Effector memory CD8-positive, alpha-beta T cell (primary cell): ENCODE measurements around the gene SLC15A2.
"Not testable (repeated sequence)": the region's sequence is repeated elsewhere in the genome, so short reads cannot be mapped to it uniquely, and the experiment has no call there.

Experiments used
- ATAC-seq: fragments of 150-1000 bp; cut with Tn5 transposase; replicated peaks from 2 replicates; pipeline ENCODE4 v1.10.0; 2021; ENCODE audit warnings: mild to moderate bottlenecking, moderate library complexity
- DNase-seq, 3 experiments: peaks; one replicate each; pipeline ENCODE4 v3.0.0; 2021
- H3K27ac Mint-ChIP-seq, 2 donors: one replicate each; pipeline ENCODE4 v1.8.0; 2022; ENCODE audit warnings: mild to moderate bottlenecking in 2 of 2, mixed read lengths in 2 of 2, moderate library complexity in 2 of 2
- H3K27me3 Mint-ChIP-seq, 2 donors: one replicate each; pipeline ENCODE4 v1.8.0; 2022; ENCODE audit warnings: mixed read lengths in 2 of 2
- H3K36me3 Mint-ChIP-seq: one replicate; pipeline ENCODE4 v1.8.0; 2022; ENCODE audit warnings: mild to moderate bottlenecking, moderate library complexity, mixed read lengths; ENCODE audit not compliant: insufficient read depth
- H3K4me1 Mint-ChIP-seq, 2 donors: one replicate each; pipeline ENCODE4 v1.8.0; 2022; ENCODE audit warnings: low read depth in 2 of 2, mixed read lengths in 2 of 2
- H3K4me3 Mint-ChIP-seq, 2 donors: one replicate each; pipeline ENCODE4 v1.8.0; 2022; ENCODE audit warnings: mild to moderate bottlenecking in 2 of 2, mixed read lengths in 2 of 2, moderate library complexity in 2 of 2
- H3K9me3 Mint-ChIP-seq, 2 donors: one replicate each; pipeline ENCODE4 v1.8.0; 2022; ENCODE audit warnings: mixed read lengths in 2 of 2
- total RNA-seq, 9 experiments: gene quantifications; one replicate each; lab custom pipeline; 2026; lab: John Stamatoyannopoulos, UW

SLC15A2 gene
- total RNA-seq, result 0.52 to 7.0 (median 1.5) reads per million in 9 experiments

- Mint-ChIP-seq H3K36me3 (no peaks in the 10 kb centered on the region), H3K9me3 (no peaks in the 10 kb centered on the region), H3K4me3 (no peak within 1 kb of the TSS), H3K27me3 (no peaks in the 10 kb centered on the region), H3K4me1 (no peaks in the 10 kb centered on the region), H3K27ac (peak within 1 kb of the TSS in 1 of 2 donors; percentile 75)
- no peak for ATAC-seq
- DNase-seq, result no peak
These were observed at the start of gene SLC15A2 for GRCh38 chr3:121894301-121894990. TSS of gene SLC15A2 (plus strand) at chr3:121894401. CDS start at chr3:121894477, 76 bp downstream.

GRCh38 chr3:121844892-121845291 is 49.3 kb upstream of the SLC15A2 start:
- DNase-seq (no peak), ATAC-seq (no peak)
- Mint-ChIP-seq H3K4me3 (no peak overlapping the region), H3K4me1 (no peaks in the 10 kb centered on the region), H3K36me3 (peaks cover 3% of the 10 kb centered on the region), H3K27me3 (no peaks in the 10 kb centered on the region), H3K9me3 (no peaks in the 10 kb centered on the region), H3K27ac (no peak overlapping the region)

- no peaks in the 10 kb centered on the region for H3K36me3 Mint-ChIP-seq
- H3K27me3 Mint-ChIP-seq, result no peaks in the 10 kb centered on the region
- no peaks in the 10 kb centered on the region for H3K9me3 Mint-ChIP-seq
- ATAC-seq, result no peak
- no peak overlapping the region for H3K4me3 Mint-ChIP-seq
- DNase-seq, result no peak
- H3K27ac Mint-ChIP-seq, result peak overlapping the region in 1 of 2 donors; percentile 68
- no peaks in the 10 kb centered on the region for H3K4me1 Mint-ChIP-seq
These were observed 41.9 kb upstream of the SLC15A2 start for GRCh38 chr3:121852256-121852655.

GRCh38 chr3:121855555-121855954 is 38.6 kb upstream of the SLC15A2 start:
- no peaks in the 10 kb centered on the region for H3K27me3 Mint-ChIP-seq
- no peak overlapping the region for H3K4me3 Mint-ChIP-seq
- no peak overlapping the region for H3K27ac Mint-ChIP-seq
- no peaks in the 10 kb centered on the region for H3K36me3 Mint-ChIP-seq
- ATAC-seq (no peak), DNase-seq (no peak)
- no peaks in the 10 kb centered on the region for H3K4me1 Mint-ChIP-seq
- no peaks in the 10 kb centered on the region for H3K9me3 Mint-ChIP-seq

GRCh38 chr3:121857778-121858177 is 36.4 kb upstream of the SLC15A2 start:
- not testable (repeated sequence) for H3K27ac Mint-ChIP-seq, ATAC-seq, H3K4me3 Mint-ChIP-seq, H3K4me1 Mint-ChIP-seq, H3K9me3 Mint-ChIP-seq, H3K36me3 Mint-ChIP-seq, H3K27me3 Mint-ChIP-seq, DNase-seq

GRCh38 chr3:121863247-121863646 is 31.0 kb upstream of the SLC15A2 start:
- not testable (repeated sequence) for H3K4me1 Mint-ChIP-seq, DNase-seq, ATAC-seq, H3K36me3 Mint-ChIP-seq, H3K4me3 Mint-ChIP-seq, H3K9me3 Mint-ChIP-seq, H3K27me3 Mint-ChIP-seq, H3K27ac Mint-ChIP-seq

GRCh38 chr3:121863801-121864200 is 30.4 kb upstream of the SLC15A2 start:
- no peaks in the 10 kb centered on the region for H3K27me3 Mint-ChIP-seq
- no peak overlapping the region for H3K4me3 Mint-ChIP-seq
- ATAC-seq, result no peak
- no peaks in the 10 kb centered on the region for H3K4me1 Mint-ChIP-seq
- H3K36me3 Mint-ChIP-seq, result no peaks in the 10 kb centered on the region
- no peak for DNase-seq
- no peaks in the 10 kb centered on the region for H3K9me3 Mint-ChIP-seq
- H3K27ac Mint-ChIP-seq, result no peak overlapping the region

GRCh38 chr3:121869736-121870135 is 24.5 kb upstream of the SLC15A2 start:
- no peak overlapping the region for H3K4me3 Mint-ChIP-seq
- H3K27me3 Mint-ChIP-seq, result no peaks in the 10 kb centered on the region
- H3K36me3 Mint-ChIP-seq, result no peaks in the 10 kb centered on the region
- DNase-seq (no peak), ATAC-seq (no peak)
- no peaks in the 10 kb centered on the region for H3K4me1 Mint-ChIP-seq
- H3K9me3 Mint-ChIP-seq, result no peaks in the 10 kb centered on the region
- H3K27ac Mint-ChIP-seq, result no peak overlapping the region

GRCh38 chr3:121870717-121871116 is 23.5 kb upstream of the SLC15A2 start:
- Mint-ChIP-seq H3K36me3 (no peaks in the 10 kb centered on the region), H3K4me3 (no peak overlapping the region), H3K27ac (no peak overlapping the region), H3K4me1 (no peaks in the 10 kb centered on the region), H3K27me3 (no peaks in the 10 kb centered on the region), H3K9me3 (no peaks in the 10 kb centered on the region)
- DNase-seq (no peak), ATAC-seq (no peak)

- no peaks in the 10 kb centered on the region for H3K27me3 Mint-ChIP-seq
- H3K4me1 Mint-ChIP-seq, result no peaks in the 10 kb centered on the region
- ATAC-seq (no peak), DNase-seq (no peak)
- no peaks in the 10 kb centered on the region for H3K9me3 Mint-ChIP-seq
- H3K27ac Mint-ChIP-seq, result no peak overlapping the region
- H3K4me3 Mint-ChIP-seq, result no peak overlapping the region
- no peaks in the 10 kb centered on the region for H3K36me3 Mint-ChIP-seq
These were observed 22.8 kb upstream of the SLC15A2 start for GRCh38 chr3:121871430-121871829.

GRCh38 chr3:121878411-121878810 is 15.8 kb upstream of the SLC15A2 start:
- H3K9me3 Mint-ChIP-seq, result no peaks in the 10 kb centered on the region
- H3K27me3 Mint-ChIP-seq, result no peaks in the 10 kb centered on the region
- no peaks in the 10 kb centered on the region for H3K36me3 Mint-ChIP-seq
- DNase-seq, result no peak
- no peak overlapping the region for H3K27ac Mint-ChIP-seq
- no peak for ATAC-seq
- H3K4me3 Mint-ChIP-seq, result no peak overlapping the region
- no peaks in the 10 kb centered on the region for H3K4me1 Mint-ChIP-seq

- H3K36me3 Mint-ChIP-seq, result no peaks in the 10 kb centered on the region
- H3K27me3 Mint-ChIP-seq, result no peaks in the 10 kb centered on the region
- H3K4me1 Mint-ChIP-seq, result no peaks in the 10 kb centered on the region
- no peaks in the 10 kb centered on the region for H3K9me3 Mint-ChIP-seq
- no peak overlapping the region for H3K27ac Mint-ChIP-seq
- no peak overlapping the region for H3K4me3 Mint-ChIP-seq
- DNase-seq (no peak), ATAC-seq (no peak)
These were observed 10.7 kb upstream of the SLC15A2 start for GRCh38 chr3:121883507-121883906.

- Mint-ChIP-seq H3K4me1 (no peaks in the 10 kb centered on the region), H3K27ac (no peak overlapping the region), H3K4me3 (no peak overlapping the region), H3K27me3 (no peaks in the 10 kb centered on the region), H3K9me3 (no peaks in the 10 kb centered on the region), H3K36me3 (no peaks in the 10 kb centered on the region)
- no peak for ATAC-seq
- no peak for DNase-seq
These were observed 8.8 kb upstream of the SLC15A2 start for GRCh38 chr3:121885386-121885785.

- no peaks in the 10 kb centered on the region for H3K9me3 Mint-ChIP-seq
- no peaks in the 10 kb centered on the region for H3K4me1 Mint-ChIP-seq
- H3K36me3 Mint-ChIP-seq, result no peaks in the 10 kb centered on the region
- no peak overlapping the region for H3K27ac Mint-ChIP-seq
- no peak for DNase-seq
- no peaks in the 10 kb centered on the region for H3K27me3 Mint-ChIP-seq
- H3K4me3 Mint-ChIP-seq, result no peak overlapping the region
- no peak for ATAC-seq
These were observed 920 bp downstream of the SLC15A2 start for GRCh38 chr3:121895121-121895520.
